Liver (tissue), 9 donors: ENCODE data around the gene PRSS57. TPM values are rescaled to one million over a fixed set of nuclear protein-coding genes. Genes with fewer than 3 reads are reported as not detected.

Experiments used
- DNase-seq: peaks from one replicate; pipeline ENCODE4 v3.0.0-alpha.2; 2017; ENCODE audit warnings: low spot score
- H3K27ac ChIP-seq, 2 donors: one replicate each; pipeline ENCODE4 v1.7.0; 2013; ENCODE audit warnings: inconsistent platforms in 2 of 2, low read length in 2 of 2, control low read depth in 1 of 2, low read depth in 1 of 2, mild to moderate bottlenecking in 1 of 2
- H3K27me3 ChIP-seq, 4 donors: one replicate each; pipeline versions ENCODE4 v1.6.1 to v1.7.0; 2013; ENCODE audit warnings: low read length in 3 of 4, inconsistent platforms in 1 of 4, mild to moderate bottlenecking in 1 of 4, moderate library complexity in 1 of 4; ENCODE audit not compliant: control insufficient read depth in 4 of 4, insufficient read depth in 4 of 4
- H3K36me3 ChIP-seq, 4 donors: one replicate each; pipeline versions ENCODE4 v1.6.1 to v1.7.0; 2013; ENCODE audit warnings: low read length in 3 of 4, mild to moderate bottlenecking in 3 of 4, low read depth in 1 of 4, moderate library complexity in 1 of 4; ENCODE audit not compliant: control insufficient read depth in 4 of 4, insufficient read depth in 3 of 4
- H3K4me1 ChIP-seq, 4 donors: one replicate each; pipeline versions ENCODE4 v1.6.1 to v1.7.0; 2013; ENCODE audit warnings: low read length in 3 of 4, mild to moderate bottlenecking in 3 of 4, moderate library complexity in 1 of 4; ENCODE audit not compliant: control insufficient read depth in 4 of 4, insufficient read depth in 4 of 4
- H3K4me3 ChIP-seq, 3 donors: one replicate each; pipeline versions ENCODE4 v1.6.1 to v1.7.0; 2013; ENCODE audit warnings: low read length in 3 of 3, control low read depth in 1 of 3, low read depth in 1 of 3, mild to moderate bottlenecking in 1 of 3
- H3K9ac ChIP-seq, 2 donors: one replicate each; pipeline ENCODE4 v1.7.0; 2013; ENCODE audit warnings: low read length in 2 of 2, mild to moderate bottlenecking in 2 of 2, moderate library complexity in 2 of 2, control low read depth in 1 of 2, low read depth in 1 of 2
- H3K9me3 ChIP-seq, 4 donors: one replicate each; pipeline versions ENCODE4 v1.6.1 to v1.7.0; 2013; ENCODE audit warnings: low read length in 3 of 4; ENCODE audit not compliant: control insufficient read depth in 4 of 4
- EGR1 ChIP-seq, 2 donors: IDR thresholded peaks; 2 replicates each; pipeline ENCODE4 v1.6.1; 2016 to 2018; ENCODE audit warnings: antibody characterized with exemption in 2 of 2, low read depth in 2 of 2
- FOXA1 ChIP-seq: IDR thresholded peaks from 2 replicates; pipeline ENCODE4 v1.6.1; 2016; ENCODE audit warnings: antibody characterized with exemption
- FOXA2 ChIP-seq: IDR thresholded peaks from 2 replicates; pipeline ENCODE4 v1.6.1; 2016; ENCODE audit warnings: antibody characterized with exemption
- GABPA ChIP-seq, 2 donors: IDR thresholded peaks in 1 of 2; conservative IDR thresholded peaks in 1 of 2; 2 replicates each; pipeline ENCODE4 v1.6.1; 2016; ENCODE audit warnings: antibody characterized with exemption in 2 of 2, mild to moderate bottlenecking in 1 of 2, moderate library complexity in 1 of 2
- HNF4A ChIP-seq, 2 donors: conservative IDR thresholded peaks; 2 replicates each; pipeline ENCODE4 v1.6.1; 2016; ENCODE audit warnings: antibody characterized with exemption in 2 of 2, mild to moderate bottlenecking in 2 of 2
- HNF4G ChIP-seq: IDR thresholded peaks from 2 replicates; pipeline ENCODE4 v1.6.1; 2016; ENCODE audit warnings: antibody characterized with exemption
- JUND ChIP-seq, 2 donors: IDR thresholded peaks; 2 replicates each; pipeline ENCODE4 v1.6.1; 2016; ENCODE audit warnings: antibody characterized with exemption in 2 of 2
- NR2F2 ChIP-seq: IDR thresholded peaks from 2 replicates; pipeline ENCODE4 v1.6.1; 2016; ENCODE audit warnings: antibody characterized with exemption
- RAD21 ChIP-seq, 2 donors: IDR thresholded peaks; 2 replicates each; pipeline ENCODE4 v1.6.1; 2016; ENCODE audit warnings: antibody characterized with exemption in 2 of 2, mild to moderate bottlenecking in 2 of 2
- RXRA ChIP-seq, 2 donors: IDR thresholded peaks; 2 replicates each; pipeline ENCODE4 v1.6.1; 2017 to 2018; ENCODE audit warnings: antibody characterized with exemption in 2 of 2, mild to moderate bottlenecking in 1 of 2
- SP1 ChIP-seq: IDR thresholded peaks from 2 replicates; pipeline ENCODE4 v1.6.1; 2018; ENCODE audit warnings: antibody characterized with exemption, mild to moderate bottlenecking
- TAF1 ChIP-seq: conservative IDR thresholded peaks from 2 replicates; pipeline ENCODE4 v1.6.1; 2016; ENCODE audit warnings: antibody characterized with exemption, mild to moderate bottlenecking
- WGBS: extraction: QIAGEN DNeasy Blood & Tissue Kit; methylation state at CpG from one replicate; pipeline ENCODE4 v1.1.7; 2013; 5-methylcytosine and 5-hydroxymethylcytosine counted together
- polyA plus RNA-seq, 2 donors: library from polyadenylated mRNA; stranded (reverse) in 1 of 2; unstranded in 1 of 2; fragments of 200-250 nt in 1 of 2; fragments of >200 nt in 1 of 2; fragmentation: Nextera tagmentation in 1 of 2; extraction: Ambion mirVana in 1 of 2; gene quantifications; one replicate each; pipeline versions ENCODE4 v1.2.1 to v1.2.3, GENCODE V29; 2013 to 2015
- total RNA-seq, 2 donors: library from RNA; depleted of rRNA; stranded (reverse); fragments of >200 nt; gene quantifications; one replicate each; pipeline ENCODE4 v1.2.3, GENCODE V29; 2014
- TF ChIP-seq, protein P1 (sequence below): IDR thresholded peaks from 2 replicates; pipeline ENCODE4 v1.6.1; 2016; ENCODE audit warnings: antibody characterized with exemption
- TF ChIP-seq, protein P2 (sequence below): IDR thresholded peaks from 2 replicates; pipeline ENCODE4 v1.6.1; 2016; ENCODE audit warnings: antibody characterized with exemption
- TF ChIP-seq, protein P3 (sequence below): IDR thresholded peaks from 2 replicates; pipeline ENCODE4 v1.6.1; 2016; ENCODE audit warnings: antibody characterized with exemption, mild to moderate bottlenecking
- TF ChIP-seq, protein P4 (sequence below): fragments of 150-350 bp; IDR thresholded peaks from 2 replicates; pipeline ENCODE4 v1.5.1; 2017; ENCODE audit warnings: improper control_type of control experiment, low read depth, low read length; ENCODE audit not compliant: missing input control
- TF ChIP-seq, protein P5 (sequence below): IDR thresholded peaks from 2 replicates; pipeline ENCODE4 v1.6.1; 2016; ENCODE audit warnings: antibody characterized with exemption
- donor health status: healthy.
- donor health status: healthy.
- donor health status: healthy.
- donor health status: healthy.
- donor health status: healthy.

PRSS57 gene
- total and polyA plus RNA-seq, 4 donors, result 0.10 to 12.1 TPM; not detected in 2

DNA sequence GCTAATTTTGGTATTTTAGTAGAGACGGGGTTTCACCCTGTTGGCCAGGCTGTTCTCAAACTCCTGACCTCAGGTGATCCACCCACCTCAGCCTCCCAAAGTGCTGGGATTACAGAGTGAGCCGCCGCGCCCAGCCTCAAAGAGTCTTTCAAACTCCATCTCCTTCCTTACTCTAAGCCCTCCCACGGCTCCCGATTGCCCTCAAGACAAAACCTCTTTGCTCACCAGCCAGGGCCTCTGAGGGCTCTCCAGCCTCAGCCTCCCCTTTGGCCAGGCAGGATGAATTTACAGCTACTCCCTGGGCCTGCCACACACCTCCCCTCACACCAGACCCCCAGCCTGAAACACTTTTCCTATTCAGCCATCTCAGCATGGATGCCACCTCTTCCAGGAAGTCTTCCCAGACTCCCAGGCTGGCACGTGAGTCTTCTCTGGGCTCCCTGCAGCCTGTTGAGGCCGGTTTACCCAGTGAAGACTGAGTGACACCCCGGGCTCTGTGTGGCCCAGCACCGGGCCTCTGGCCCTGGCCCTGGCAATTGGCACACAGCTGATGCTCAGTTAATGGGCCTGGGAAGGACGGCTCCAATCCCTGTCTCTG lies 7.6 kb downstream of the PRSS57 start (continued):
- TF ChIP-seq, protein P1, sequence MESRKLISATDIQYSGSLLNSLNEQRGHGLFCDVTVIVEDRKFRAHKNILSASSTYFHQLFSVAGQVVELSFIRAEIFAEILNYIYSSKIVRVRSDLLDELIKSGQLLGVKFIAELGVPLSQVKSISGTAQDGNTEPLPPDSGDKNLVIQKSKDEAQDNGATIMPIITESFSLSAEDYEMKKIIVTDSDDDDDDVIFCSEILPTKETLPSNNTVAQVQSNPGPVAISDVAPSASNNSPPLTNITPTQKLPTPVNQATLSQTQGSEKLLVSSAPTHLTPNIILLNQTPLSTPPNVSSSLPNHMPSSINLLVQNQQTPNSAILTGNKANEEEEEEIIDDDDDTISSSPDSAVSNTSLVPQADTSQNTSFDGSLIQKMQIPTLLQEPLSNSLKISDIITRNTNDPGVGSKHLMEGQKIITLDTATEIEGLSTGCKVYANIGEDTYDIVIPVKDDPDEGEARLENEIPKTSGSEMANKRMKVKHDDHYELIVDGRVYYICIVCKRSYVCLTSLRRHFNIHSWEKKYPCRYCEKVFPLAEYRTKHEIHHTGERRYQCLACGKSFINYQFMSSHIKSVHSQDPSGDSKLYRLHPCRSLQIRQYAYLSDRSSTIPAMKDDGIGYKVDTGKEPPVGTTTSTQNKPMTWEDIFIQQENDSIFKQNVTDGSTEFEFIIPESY, result no peak
- TF ChIP-seq GABPA (IDR thresholded peaks at IDR 0.05 in 1 of 2, conservative IDR thresholded peaks at IDR 0.05 in 1 of 2) (no peak), RXRA (IDR thresholded peaks at IDR 0.05) (no peak), JUND (IDR thresholded peaks at IDR 0.05) (no peak), RAD21 (IDR thresholded peaks at IDR 0.05) (no peak), FOXA1 (no peak)

DNA sequence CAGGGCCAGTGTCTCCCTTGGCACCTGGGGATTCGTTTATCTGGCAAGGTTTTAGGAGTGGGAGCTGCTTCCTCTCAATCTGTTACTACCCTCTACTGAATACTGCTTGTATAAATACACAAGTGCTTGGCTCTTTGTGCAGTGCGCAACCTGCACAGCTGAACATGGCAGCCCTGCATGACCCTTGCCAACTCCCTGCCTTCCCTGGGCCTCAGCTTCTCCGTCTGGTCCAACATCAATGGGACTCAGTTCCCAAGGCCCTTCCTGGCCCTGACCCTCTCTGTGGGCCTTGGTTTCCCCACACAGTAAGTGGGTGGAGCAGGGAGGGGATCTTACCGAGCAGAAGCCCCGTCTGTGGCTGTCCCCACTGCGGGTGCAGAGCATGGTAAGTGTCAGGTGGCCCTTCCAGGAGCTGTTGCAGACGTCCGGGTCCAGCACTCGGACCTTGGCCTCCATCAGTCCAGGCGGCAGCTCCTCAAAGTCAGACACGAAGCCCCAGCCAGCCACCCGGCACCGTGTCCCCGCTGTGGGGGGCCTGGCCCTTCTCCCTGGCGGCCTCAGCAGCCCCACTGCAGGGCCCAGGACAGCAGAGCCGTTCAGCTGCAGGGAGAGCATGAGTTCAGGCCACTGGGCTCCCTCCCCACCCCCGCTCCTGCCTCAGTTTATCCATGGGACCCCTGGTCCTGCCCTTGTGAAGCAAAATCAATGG lies 8.5 kb downstream of the PRSS57 start:
- Histone ChIP-seq H3K27me3 (no peaks in the 10 kb centered on the region), H3K4me1 (no peaks in the 10 kb centered on the region), H3K36me3 (no peaks in the 10 kb centered on the region), H3K27ac (no peak overlapping the region), H3K9ac (no peak overlapping the region), H3K9me3 (no peaks in the 10 kb centered on the region), H3K4me3 (no peak overlapping the region)
- TF ChIP-seq RAD21 (IDR thresholded peaks at IDR 0.05) (no peak), HNF4A (conservative IDR thresholded peaks at IDR 0.05) (no peak), EGR1 (IDR thresholded peaks at IDR 0.05; ENCODE audit: low read depth in 2 of 2) (no peak), HNF4G (no peak), FOXA1 (no peak), FOXA2 (no peak), SP1 (no peak), TAF1 (no peak), NR2F2 (no peak), RXRA (IDR thresholded peaks at IDR 0.05) (no peak)
- TF ChIP-seq, protein P2, sequence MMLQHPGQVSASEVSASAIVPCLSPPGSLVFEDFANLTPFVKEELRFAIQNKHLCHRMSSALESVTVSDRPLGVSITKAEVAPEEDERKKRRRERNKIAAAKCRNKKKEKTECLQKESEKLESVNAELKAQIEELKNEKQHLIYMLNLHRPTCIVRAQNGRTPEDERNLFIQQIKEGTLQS, result no peak
- TF ChIP-seq, protein P1, result no peak
- TF ChIP-seq, protein P3, sequence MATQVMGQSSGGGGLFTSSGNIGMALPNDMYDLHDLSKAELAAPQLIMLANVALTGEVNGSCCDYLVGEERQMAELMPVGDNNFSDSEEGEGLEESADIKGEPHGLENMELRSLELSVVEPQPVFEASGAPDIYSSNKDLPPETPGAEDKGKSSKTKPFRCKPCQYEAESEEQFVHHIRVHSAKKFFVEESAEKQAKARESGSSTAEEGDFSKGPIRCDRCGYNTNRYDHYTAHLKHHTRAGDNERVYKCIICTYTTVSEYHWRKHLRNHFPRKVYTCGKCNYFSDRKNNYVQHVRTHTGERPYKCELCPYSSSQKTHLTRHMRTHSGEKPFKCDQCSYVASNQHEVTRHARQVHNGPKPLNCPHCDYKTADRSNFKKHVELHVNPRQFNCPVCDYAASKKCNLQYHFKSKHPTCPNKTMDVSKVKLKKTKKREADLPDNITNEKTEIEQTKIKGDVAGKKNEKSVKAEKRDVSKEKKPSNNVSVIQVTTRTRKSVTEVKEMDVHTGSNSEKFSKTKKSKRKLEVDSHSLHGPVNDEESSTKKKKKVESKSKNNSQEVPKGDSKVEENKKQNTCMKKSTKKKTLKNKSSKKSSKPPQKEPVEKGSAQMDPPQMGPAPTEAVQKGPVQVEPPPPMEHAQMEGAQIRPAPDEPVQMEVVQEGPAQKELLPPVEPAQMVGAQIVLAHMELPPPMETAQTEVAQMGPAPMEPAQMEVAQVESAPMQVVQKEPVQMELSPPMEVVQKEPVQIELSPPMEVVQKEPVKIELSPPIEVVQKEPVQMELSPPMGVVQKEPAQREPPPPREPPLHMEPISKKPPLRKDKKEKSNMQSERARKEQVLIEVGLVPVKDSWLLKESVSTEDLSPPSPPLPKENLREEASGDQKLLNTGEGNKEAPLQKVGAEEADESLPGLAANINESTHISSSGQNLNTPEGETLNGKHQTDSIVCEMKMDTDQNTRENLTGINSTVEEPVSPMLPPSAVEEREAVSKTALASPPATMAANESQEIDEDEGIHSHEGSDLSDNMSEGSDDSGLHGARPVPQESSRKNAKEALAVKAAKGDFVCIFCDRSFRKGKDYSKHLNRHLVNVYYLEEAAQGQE, result no peak
- TF ChIP-seq, protein P4, sequence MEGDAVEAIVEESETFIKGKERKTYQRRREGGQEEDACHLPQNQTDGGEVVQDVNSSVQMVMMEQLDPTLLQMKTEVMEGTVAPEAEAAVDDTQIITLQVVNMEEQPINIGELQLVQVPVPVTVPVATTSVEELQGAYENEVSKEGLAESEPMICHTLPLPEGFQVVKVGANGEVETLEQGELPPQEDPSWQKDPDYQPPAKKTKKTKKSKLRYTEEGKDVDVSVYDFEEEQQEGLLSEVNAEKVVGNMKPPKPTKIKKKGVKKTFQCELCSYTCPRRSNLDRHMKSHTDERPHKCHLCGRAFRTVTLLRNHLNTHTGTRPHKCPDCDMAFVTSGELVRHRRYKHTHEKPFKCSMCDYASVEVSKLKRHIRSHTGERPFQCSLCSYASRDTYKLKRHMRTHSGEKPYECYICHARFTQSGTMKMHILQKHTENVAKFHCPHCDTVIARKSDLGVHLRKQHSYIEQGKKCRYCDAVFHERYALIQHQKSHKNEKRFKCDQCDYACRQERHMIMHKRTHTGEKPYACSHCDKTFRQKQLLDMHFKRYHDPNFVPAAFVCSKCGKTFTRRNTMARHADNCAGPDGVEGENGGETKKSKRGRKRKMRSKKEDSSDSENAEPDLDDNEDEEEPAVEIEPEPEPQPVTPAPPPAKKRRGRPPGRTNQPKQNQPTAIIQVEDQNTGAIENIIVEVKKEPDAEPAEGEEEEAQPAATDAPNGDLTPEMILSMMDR, result no peak
- TF ChIP-seq, protein P5, sequence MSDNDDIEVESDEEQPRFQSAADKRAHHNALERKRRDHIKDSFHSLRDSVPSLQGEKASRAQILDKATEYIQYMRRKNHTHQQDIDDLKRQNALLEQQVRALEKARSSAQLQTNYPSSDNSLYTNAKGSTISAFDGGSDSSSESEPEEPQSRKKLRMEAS, result no peak
- WGBS, result 79% methylated on average over 17 of the region's 17 CpGs
- DNase-seq, result peak; percentile 32
